Posterior cingulate gyrus (tissue), 11 donors: ENCODE measurements around the gene NUMBL.

Experiments used
- DNase-seq, 10 donors: peaks; one replicate each; pipeline versions ENCODE4 v3.0.0 to v3.0.0-alpha.2; 2020 to 2021; ENCODE audit warnings: mixed read lengths in 3 of 10
- intact Hi-C: fragments of 100-400 bp; cut with DNase I; formaldehyde crosslinking; loops from one replicate; pipeline ENCODE4 v1.15.1; 2023

NUMBL gene

GRCh38 chr19:40620161-40620485 lies 70.3 kb downstream of the NUMBL start:
- intact Hi-C loops = no loop called here
- peak in 1 of 10 donors; percentile 29 for DNase-seq

GRCh38 chr19:40619333-40620160 lies 70.9 kb downstream of the NUMBL start:
- peak in 1 of 10 donors; percentile 54 for DNase-seq
- intact Hi-C loops = no loop called here

GRCh38 chr19:40617961-40618360 lies 72.5 kb downstream of the NUMBL start:
- intact Hi-C loops = no loop called here
- DNase-seq = no peak

GRCh38 chr19:40616941-40617340 lies 73.5 kb downstream of the NUMBL start:
- intact Hi-C loops = no loop called here
- DNase-seq = peak in 2 of 10 donors; percentile 6 to 59

GRCh38 chr19:40616178-40616577 lies 74.3 kb downstream of the NUMBL start:
- DNase-seq = peak in 2 of 10 donors; percentile 3 to 5
- intact Hi-C loops = no loop called here
